HG03342 (cell line): ENCODE results near the gene EPHB1.

Experiments used
- ATAC-seq: cut with Tn5 transposase; IDR thresholded peaks from one replicate; pipeline ENCODE4 v1.9.1; 2021; ENCODE audit warnings: mild to moderate bottlenecking, moderate library complexity; ENCODE audit not compliant: unreplicated experiment

Gene EPHB1

DNA sequence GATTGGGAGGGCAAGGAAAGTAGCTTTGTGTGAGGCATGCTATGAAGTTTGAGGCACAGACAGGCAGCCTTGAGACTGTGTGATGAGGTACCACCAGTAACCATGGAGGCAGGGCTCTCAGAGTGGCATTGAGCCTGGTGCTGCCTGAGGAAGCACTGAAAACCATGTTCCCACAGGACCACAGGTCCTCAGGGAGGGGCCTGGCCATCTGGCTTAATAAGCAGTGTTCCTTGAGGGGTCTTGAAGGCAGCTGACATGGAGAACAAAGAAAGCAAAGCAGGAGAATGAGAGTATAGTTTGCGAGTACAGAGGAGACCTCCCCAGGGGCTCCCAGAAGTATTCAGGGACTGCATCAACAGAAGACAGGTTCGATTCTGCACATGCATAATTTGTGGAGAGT lies 346.6 kb downstream of the EPHB1 start:
- ATAC-seq: no peak

DNA sequence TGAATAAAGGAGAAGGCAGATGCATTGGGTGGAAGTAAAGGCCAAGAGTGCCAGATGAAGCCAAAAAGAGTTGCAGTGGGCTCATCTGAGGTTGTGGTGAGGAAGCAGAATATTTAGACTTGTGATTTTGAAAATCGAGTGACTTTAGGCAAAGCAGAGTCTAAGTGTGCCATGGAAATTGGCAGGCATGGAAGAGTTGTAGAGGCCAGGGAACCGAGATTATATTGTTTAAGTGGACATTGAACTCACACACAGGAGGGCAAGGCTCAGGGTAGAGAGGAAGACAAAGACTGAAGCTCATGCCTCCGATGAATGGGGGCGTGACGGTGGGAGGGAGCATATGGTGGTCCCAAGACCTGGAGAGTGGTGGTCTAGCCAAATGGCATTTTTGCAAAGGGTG lies 347.5 kb downstream of the EPHB1 start:
- no peak for ATAC-seq

- ATAC-seq: no peak
These were observed 348.4 kb downstream of the EPHB1 start for GRCh38 chr3:135143474-135143873.

DNA sequence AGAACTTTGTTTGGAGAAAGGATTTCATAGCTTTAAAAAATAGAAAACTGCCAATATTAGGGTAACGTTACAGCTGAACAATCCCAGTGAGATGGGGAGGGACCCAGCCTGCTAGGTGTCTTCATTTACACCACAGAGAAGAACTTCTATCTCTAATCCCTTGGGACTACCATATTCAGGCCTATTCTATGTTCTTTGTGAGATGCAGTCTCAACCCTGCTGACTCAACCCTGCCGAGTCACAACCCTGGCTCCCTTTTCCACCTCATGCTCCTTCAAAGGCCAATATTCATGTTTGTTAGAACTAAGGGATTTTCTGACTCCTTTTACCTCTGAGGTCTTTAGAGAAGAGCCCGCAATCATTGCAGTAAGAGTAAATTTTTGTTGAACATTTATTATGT lies 350.5 kb downstream of the EPHB1 start:
- ATAC-seq: no peak

GRCh38 chr3:135147657-135148056 lies 352.6 kb downstream of the EPHB1 start:
- no peak for ATAC-seq

DNA sequence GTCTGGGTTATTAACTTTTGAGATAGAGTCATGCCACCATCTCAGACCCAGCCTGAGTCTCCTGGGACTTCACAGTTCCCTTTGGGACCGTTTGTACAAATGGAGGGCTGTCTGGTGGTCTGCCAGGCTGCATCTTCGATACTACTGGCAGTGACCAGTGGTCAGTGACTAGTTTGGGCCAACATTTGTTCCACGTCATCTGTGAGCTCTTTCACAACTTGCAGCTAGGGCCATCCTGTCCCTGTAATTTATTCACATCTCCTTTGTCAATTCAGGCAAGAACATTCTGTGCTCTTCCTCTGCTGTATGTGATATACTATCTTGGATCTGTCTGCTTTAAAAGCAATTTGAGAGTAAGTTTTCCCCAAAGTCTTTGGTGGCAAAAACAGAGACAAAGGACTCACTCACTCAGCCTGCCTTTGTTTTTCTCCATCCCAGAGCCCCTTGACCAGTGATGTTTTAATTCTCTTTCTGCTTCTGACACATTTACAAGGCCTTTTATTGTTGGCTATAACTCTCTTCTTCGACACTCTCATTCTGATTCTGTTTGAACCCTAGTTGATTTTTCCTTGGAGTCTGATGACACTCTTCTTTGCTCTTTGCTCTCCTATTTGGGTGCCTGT lies 353.4 kb downstream of the EPHB1 start:
- no peak for ATAC-seq

GRCh38 chr3:135149707-135150681 lies 354.9 kb downstream of the EPHB1 start:
- ATAC-seq: no peak

- no peak for ATAC-seq
These were observed 359.1 kb downstream of the EPHB1 start for GRCh38 chr3:135154186-135154585.

GRCh38 chr3:135155228-135155627 lies 360.2 kb downstream of the EPHB1 start:
- ATAC-seq: no peak

GRCh38 chr3:135155791-135156190 lies 360.7 kb downstream of the EPHB1 start:
- no peak for ATAC-seq

- ATAC-seq: no peak
These were observed 362.1 kb downstream of the EPHB1 start for GRCh38 chr3:135157045-135157740.

GRCh38 chr3:135158520-135158919 lies 363.5 kb downstream of the EPHB1 start:
- no peak for ATAC-seq

DNA sequence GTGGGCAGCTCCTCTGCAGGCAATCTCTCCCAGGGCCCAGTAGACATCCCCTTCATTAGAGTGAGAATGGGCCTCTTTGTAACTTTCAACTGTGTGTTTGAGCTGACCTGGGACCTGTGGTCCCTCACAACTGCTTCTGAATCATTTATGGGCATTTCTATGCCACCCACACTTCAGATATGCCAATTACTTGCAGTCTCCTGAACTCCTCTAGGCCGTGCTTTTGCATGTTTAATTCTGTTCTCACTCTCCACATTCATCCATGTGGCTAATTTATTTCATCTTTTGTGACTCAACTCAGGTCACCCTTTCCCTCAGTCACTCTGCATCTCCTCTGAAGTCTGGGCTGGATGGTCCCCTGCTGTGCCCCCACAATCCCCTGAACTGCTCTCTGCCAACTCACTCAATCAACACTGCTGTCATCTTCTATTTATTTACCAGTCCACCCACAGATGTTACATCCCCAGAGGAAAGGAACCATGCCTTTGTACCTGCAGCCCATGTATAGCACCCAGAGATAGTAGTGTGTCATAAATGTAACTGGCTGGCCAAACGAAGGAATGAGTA lies 364.7 kb downstream of the EPHB1 start:
- no peak for ATAC-seq

DNA sequence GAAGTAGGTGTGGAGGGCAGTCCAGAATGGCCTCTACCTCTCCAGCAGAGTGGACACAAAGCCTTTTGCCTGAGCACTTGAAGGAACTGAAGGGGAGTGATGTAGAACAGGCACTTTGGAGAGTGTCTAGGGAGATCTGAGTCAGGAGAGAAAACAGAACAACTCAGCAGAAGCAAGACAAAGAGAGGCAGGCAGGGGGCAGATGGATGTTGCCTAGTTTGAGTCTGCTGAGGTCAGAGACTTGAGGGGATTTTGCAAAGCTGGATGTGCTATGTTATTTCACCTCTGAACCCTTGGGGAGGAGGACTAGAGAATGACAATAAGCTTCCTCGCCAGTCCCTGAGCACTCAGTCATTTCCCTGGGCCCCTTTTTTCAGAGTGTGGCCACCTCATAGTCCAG lies 366.4 kb downstream of the EPHB1 start:
- ATAC-seq: no peak

GRCh38 chr3:135163701-135164100 lies 368.6 kb downstream of the EPHB1 start:
- no peak for ATAC-seq

- no peak for ATAC-seq
These were observed 370.2 kb downstream of the EPHB1 start for GRCh38 chr3:135165260-135165659.

DNA sequence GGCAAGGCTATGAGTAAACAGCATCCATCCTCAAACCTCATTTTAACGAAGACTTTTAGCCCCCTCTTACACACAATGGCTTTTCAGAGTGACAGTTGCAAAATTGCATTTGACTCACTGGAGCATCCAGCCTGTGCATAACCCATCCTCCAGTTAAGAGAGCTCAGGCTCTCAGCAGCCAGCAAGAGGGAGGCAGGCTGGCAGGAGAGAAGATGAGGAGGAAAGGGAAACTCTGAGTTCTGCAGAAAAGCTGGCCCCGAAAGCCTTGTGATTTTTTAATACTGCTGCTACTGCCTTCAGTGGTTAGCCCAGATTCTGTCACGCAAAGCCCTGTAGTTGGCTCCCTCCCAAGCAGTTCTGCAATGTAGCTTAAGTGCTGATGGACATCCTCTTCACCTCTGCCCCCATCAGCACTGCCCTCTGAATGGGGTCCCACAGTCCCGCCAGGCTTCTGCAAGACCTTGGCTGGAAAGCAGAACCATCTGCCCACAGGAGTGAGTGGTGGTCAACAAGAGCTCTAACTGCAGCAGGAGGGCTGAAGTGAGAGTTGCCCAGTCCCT lies 371.3 kb downstream of the EPHB1 start:
- no peak for ATAC-seq

- ATAC-seq: no peak
These were observed 373.8 kb downstream of the EPHB1 start for GRCh38 chr3:135168822-135169221.

GRCh38 chr3:135169651-135170050 lies 374.6 kb downstream of the EPHB1 start:
- ATAC-seq: no peak

DNA sequence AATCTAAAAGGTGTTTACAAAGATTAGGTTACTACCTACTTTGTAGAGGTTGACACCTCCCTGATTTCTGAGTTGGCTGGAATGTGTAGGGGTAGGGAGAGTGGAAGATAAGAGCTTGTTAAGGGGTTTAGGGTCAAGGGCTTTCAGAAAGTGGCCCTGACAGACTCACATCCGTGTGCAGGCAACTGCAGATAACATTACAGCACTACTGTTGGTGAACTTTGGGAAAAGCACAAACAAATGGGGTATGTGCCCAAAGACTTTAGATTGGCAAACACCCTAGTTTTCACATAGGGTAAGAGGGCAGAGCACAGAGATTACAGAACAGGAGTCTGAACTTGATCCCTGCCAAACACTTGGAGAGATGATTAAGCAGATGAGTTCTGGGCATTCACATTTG lies 375.7 kb downstream of the EPHB1 start:
- ATAC-seq: no peak
